KOPT-K1 (cell line): ENCODE results near the gene CLK2.
"Not testable (repeated sequence)": the region's sequence is repeated elsewhere in the genome, so short reads cannot be mapped to it uniquely, and the experiment has no call there.

Source experiments
- H3K27ac ChIP-seq: fragments of 200-600 bp; sonication (generic); 2 replicates; pipeline ENCODE4 v1.5.1; 2016; ENCODE audit warnings: antibody characterized with exemption, mild to moderate bottlenecking, low read depth, low read length; ENCODE audit not compliant: poor library complexity, severe bottlenecking
- H3K36me3 ChIP-seq: fragments of 200-600 bp; sonication (generic); 2 replicates; pipeline ENCODE4 v1.5.1; 2017; ENCODE audit warnings: antibody characterized with exemption, mild to moderate bottlenecking, low read length, moderate library complexity; ENCODE audit not compliant: insufficient read depth
- H3K9me3 ChIP-seq: fragments of 200-600 bp; sonication (generic); 2 replicates; pipeline ENCODE4 v1.5.1; 2017; ENCODE audit warnings: antibody characterized with exemption, low read length, mild to moderate bottlenecking; ENCODE audit not compliant: insufficient read depth, poor library complexity, severe bottlenecking

CLK2 gene

DNA sequence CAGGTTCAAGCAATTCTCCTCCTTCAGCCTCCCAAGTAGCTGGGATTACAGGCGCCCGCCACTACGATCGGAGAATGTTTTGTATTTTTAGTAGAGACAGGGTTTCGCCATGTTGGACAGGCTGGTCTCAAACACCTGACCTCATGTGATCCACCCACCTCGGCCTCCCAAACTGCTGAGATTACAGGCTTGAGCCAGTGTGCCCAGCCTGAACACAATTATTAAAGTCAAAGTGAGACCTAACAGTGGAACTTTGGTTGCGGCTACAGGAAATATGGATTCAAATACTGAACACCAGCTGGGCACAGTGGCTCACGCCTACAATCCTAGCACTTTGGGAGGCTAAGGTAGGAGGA is 47.9 kb downstream of the CLK2 start:
- Histone ChIP-seq H3K36me3 (peaks cover 25% of the 10 kb centered on the region; the same call in 1 of the 2 replicates), H3K27ac (peak overlapping the region; percentile 97)
- not testable (repeated sequence) for H3K9me3 ChIP-seq

DNA sequence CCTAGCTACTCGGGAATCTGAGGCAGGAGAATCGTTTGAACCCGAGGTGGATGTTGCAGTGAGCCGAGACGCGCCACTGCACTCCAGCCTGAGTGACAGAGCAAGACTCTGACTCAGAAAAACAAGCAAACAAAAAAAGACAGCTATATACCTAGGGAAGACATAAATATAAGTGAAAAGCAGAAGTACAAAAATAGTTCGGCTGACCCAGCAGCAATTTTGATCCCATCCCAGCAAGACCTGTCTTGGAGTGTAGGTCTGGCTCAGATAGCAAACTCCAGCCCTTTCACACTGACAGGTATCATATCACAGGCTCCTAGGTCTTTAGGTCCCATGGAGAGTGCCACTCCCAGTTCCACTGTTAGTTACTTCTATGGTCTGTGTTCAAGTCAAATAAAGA is 50.3 kb downstream of the CLK2 start:
- peaks cover 25% of the 10 kb centered on the region; the same call in 1 of the 2 replicates for H3K36me3 ChIP-seq
- H3K9me3 ChIP-seq, result no peaks in the 10 kb centered on the region
- no peak overlapping the region for H3K27ac ChIP-seq

DNA sequence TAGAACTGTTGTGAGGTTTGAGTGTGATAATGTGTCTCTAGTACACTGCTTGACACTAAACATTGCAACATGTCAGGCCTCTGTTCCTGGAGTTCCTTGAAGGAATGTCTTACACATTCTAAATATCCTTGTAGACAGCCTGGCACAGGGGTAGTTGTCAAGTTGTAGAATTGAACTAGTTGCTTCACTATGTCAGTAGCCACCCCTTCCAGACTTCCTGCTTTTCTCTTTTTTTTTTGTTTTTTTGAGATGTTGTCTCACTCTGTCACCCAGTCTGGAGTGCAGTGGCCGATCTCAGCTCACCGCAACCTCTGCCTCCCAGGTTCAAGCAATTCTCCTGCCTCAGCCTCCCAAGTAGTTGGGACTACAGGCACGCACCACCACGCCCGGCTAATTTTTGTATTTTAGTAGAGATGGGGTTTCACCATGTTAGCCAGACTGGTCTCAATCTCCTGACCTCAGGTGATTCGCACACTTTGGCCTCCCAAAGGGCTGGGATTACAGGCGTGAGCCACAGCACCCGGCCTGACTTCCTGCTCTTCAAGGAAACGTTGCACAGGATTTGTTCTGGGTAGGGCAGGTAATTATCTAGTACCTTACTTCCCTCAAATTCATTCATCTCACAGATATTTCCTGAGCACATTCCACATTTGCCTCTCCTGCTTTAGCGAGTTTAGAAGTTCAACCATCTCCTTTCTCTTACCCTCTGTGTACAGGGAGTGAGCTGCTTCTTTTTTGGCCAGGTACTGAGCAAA is 52.9 kb downstream of the CLK2 start:
- peaks cover 33% of the 10 kb centered on the region; the same call in 1 of the 2 replicates for H3K36me3 ChIP-seq
- H3K27ac ChIP-seq, H3K9me3 ChIP-seq: not testable (repeated sequence)

DNA sequence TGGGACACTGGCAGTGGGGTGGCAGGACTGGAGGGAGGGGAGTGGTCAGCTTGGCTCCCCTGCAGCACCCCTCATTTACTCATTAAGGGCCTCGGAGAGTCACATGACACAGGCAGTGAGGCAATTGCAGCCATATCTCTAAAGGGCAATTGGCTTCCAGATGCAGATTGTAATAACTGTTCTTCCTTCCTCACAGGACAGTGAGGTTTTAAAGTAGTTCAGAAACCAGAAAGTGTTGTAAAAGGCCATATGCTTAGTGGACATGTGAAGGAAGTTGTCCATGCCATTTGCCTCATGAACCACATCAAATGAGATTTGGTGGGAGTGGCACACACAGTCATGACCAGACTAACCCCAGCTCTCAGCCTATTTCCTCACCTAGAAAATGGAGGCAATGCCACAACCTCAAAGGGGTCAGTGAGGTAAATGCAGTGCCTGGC is 53.7 kb downstream of the CLK2 start:
- no peaks in the 10 kb centered on the region for H3K9me3 ChIP-seq
- no peak overlapping the region for H3K27ac ChIP-seq
- peaks cover 33% of the 10 kb centered on the region; the same call in 1 of the 2 replicates for H3K36me3 ChIP-seq

DNA sequence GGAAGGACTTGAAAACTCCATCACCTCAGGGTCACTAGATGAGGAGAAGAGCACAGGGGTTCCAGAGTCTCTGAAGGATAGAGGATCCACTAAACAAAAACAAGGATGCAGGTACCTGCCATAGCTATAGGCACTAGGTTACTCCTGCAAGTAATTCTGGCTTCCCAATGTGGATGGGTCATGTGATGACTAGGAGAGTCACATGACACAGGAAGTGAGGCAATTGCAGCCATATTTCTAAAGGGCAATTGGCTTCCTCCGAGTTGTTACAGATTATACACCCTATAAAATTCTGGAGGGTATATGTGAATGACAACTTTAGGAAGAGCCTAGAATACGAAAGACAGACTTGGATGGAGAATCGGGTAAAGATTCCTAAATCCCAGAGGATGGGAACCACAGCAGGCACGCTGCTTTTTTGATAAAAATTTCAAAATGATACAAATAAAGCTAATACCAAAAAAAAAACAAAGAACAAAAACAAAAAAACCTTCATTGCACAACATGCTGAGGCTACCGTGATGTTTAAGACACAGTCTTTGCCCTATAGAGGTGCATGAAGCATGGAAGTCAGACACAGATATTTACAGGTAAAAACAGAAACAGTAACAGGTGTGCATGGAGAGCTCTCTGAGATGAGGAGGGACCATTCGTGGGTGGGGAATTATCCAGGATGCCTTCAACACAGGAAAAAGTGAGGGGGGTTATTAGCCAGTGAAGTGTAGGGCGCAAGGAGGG is 54.3 kb downstream of the CLK2 start:
- Histone ChIP-seq H3K9me3 (no peaks in the 10 kb centered on the region), H3K36me3 (peaks cover 27% of the 10 kb centered on the region; the same call in 1 of the 2 replicates), H3K27ac (no peak overlapping the region)

DNA sequence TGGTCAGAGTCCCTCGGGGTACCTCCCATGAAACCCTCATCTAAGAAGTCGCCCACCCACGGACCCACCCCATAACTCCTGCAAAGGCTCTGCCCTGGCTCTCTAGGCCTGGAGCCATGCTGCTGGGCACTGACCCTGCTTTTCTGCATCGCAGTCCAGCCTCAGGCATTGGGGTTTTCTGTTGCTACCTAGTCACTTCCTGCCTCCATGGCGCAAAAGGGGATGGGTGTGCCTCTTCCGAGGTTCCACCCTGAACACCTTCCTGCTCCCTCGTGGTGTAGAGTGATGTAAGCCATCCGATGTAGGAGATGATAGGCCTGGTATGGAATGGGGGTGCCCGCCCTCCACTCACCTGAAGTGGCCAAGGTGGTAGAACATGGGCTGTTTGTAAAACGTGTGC is 58.6 kb downstream of the CLK2 start:
- not testable (repeated sequence) for H3K9me3 ChIP-seq, H3K27ac ChIP-seq
- peaks cover 21% of the 10 kb centered on the region; the same call in 1 of the 2 replicates for H3K36me3 ChIP-seq
